GM12878 (cell line): ENCODE data around the gene GCA. TPM values are rescaled to one million over a fixed set of nuclear protein-coding genes. Genes with fewer than 3 reads are reported as not detected.

Source experiments
- ATAC-seq: fragments of 200-7000 bp; cut with Tn5 transposase; 3 replicates; pipeline ENCODE4 v1.9.1; 2020; ENCODE audit warnings: mild to moderate bottlenecking, moderate library complexity
- BruUV-seq: library from RNA; stranded (reverse); fragments of 400-500 nt; replicated peaks from 2 replicates; lab custom pipeline; 2021; lab: Mats Ljungman, UMichigan
- CTCF ChIA-PET: fragments of 300-600 bp; sonication (Branson Sonifier 250); formaldehyde crosslinking; extraction: SDS; loops from one replicate; lab custom pipeline; 2021; ENCODE audit warnings: inconsistent platforms; lab: Yijun Ruan, JAX
- POLR2A ChIA-PET: fragments of 350-600 bp; formaldehyde crosslinking; extraction: SDS; loops from one replicate; lab custom pipeline; 2021; ENCODE audit warnings: inconsistent platforms; lab: Charles Lee
- RAD21 ChIA-PET: fragments of 300-600 bp; sonication (Branson Sonifier 250); formaldehyde crosslinking; loops from one replicate; lab custom pipeline; 2023; ENCODE audit warnings: antibody characterized with exemption; ENCODE audit not compliant: unreplicated experiment; lab: Charles Lee
- SMC1A ChIA-PET: fragments of 300-600 bp; sonication (Branson Sonifier 250); formaldehyde crosslinking; loops from one replicate; lab custom pipeline; 2023; ENCODE audit not compliant: unreplicated experiment, uncharacterized antibody; lab: Charles Lee
- DNase-seq: peaks from one replicate; pipeline ENCODE4 v3.0.0-alpha.2; 2011; ENCODE audit warnings: low read depth, low spot score
- FAIRE-seq: peaks from 3 replicates; lab custom pipeline; 2011; peaks lifted over from hg19 to GRCh38; lab: Jason Lieb, UNC
- H2AFZ ChIP-seq: 2 replicates; pipeline ENCODE4 v1.6.0; 2011; ENCODE audit warnings: low read depth, low read length, control low read depth; ENCODE audit not compliant: control insufficient read depth
- H3K27ac ChIP-seq: 2 replicates; pipeline ENCODE4 v1.5.1; 2011; ENCODE audit warnings: control low read depth; ENCODE audit not compliant: control insufficient read depth, insufficient read depth
- H3K27me3 ChIP-seq, 2 experiments: replicated peaks in 1 of 2; 2 replicates each; pipeline versions ENCODE4 v1.6.0 to v1.6.1; 2011; ENCODE audit warnings: low read length in 1 of 2; ENCODE audit not compliant: control insufficient read depth in 2 of 2, insufficient read depth in 2 of 2
- H3K36me3 ChIP-seq, 2 experiments: 2 replicates each; pipeline ENCODE4 v1.5.1; 2011; ENCODE audit warnings: low read length in 1 of 2; ENCODE audit not compliant: control insufficient read depth in 2 of 2, insufficient read depth in 2 of 2
- H3K4me1 ChIP-seq: 2 replicates; pipeline ENCODE4 v1.6.1; 2011; ENCODE audit warnings: mild to moderate bottlenecking, low read length, moderate library complexity, mixed read lengths; ENCODE audit not compliant: control insufficient read depth, insufficient read depth
- H3K4me2 ChIP-seq: 2 replicates; pipeline ENCODE4 v1.6.0; 2011; ENCODE audit warnings: control low read depth; ENCODE audit not compliant: control insufficient read depth, insufficient read depth
- H3K4me3 ChIP-seq: fragments of 200-600 bp; sonication (generic); 2 replicates; pipeline ENCODE4 v1.5.1; 2016
- H3K79me2 ChIP-seq: 2 replicates; pipeline ENCODE4 v1.6.0; 2011; ENCODE audit warnings: low read length; ENCODE audit not compliant: control insufficient read depth, insufficient read depth
- H3K9ac ChIP-seq: 2 replicates; pipeline ENCODE4 v1.8.0; 2011; ENCODE audit warnings: low read length, control low read depth, mixed read lengths; ENCODE audit not compliant: control insufficient read depth, insufficient read depth
- H3K9me3 ChIP-seq: replicated peaks from 3 replicates; pipeline ENCODE4 v1.5.1; 2011; ENCODE audit warnings: mild to moderate bottlenecking, low read length; ENCODE audit not compliant: control insufficient read depth, insufficient read depth
- H4K20me1 ChIP-seq: 2 replicates; pipeline ENCODE4 v1.6.0; 2011; ENCODE audit not compliant: control insufficient read depth, insufficient read depth
- KDM1A ChIP-seq: fragments of 200-600 bp; sonication (generic); IDR thresholded peaks from 2 replicates; pipeline ENCODE4 v1.6.1; 2016; ENCODE audit warnings: borderline replicate concordance
- NR2C1 ChIP-seq: fragments of 450-650 bp; IDR thresholded peaks from 2 replicates; pipeline ENCODE4 v1.6.1; 2017; ENCODE audit warnings: antibody characterized with exemption, mild to moderate bottlenecking, moderate library complexity
- PML ChIP-seq: IDR thresholded peaks from 2 replicates; pipeline ENCODE4 v1.6.1; 2012; ENCODE audit warnings: low read length, inconsistent platforms
- SMARCA5 ChIP-seq: fragments of 450-650 bp; IDR thresholded peaks from 2 replicates; pipeline ENCODE4 v1.6.1; 2017; ENCODE audit warnings: mild to moderate bottlenecking
- SP1 ChIP-seq: IDR thresholded peaks from one replicate; pipeline ENCODE4 v1.6.1; 2011; ENCODE audit warnings: low read depth, low read length
- WRNIP1 ChIP-seq: IDR thresholded peaks from 2 replicates; pipeline ENCODE4 v1.6.1; 2011; ENCODE audit warnings: low read depth, low read length, improper control_type of control experiment, borderline replicate concordance
- ZNF217 ChIP-seq: fragments of 450-650 bp; IDR thresholded peaks from 2 replicates; pipeline ENCODE4 v1.6.1; 2017; ENCODE audit warnings: antibody characterized with exemption, mild to moderate bottlenecking
- WGBS: methylation state at CpG from one replicate; pipeline ENCODE4 v1.1.6; 2016; ENCODE audit warnings: low lambda C conversion rate; ENCODE audit not compliant: insufficient replicate concordance, insufficient coverage; ENCODE audit errors: missing lambda C conversion rate; 5-methylcytosine and 5-hydroxymethylcytosine counted together
- in situ Hi-C: fragments of 300-500 bp; cut with MboI; formaldehyde crosslinking; loops from 9 replicates; pipeline ENCODE4 v1.14.3; 2018; ENCODE audit warnings: mixed read lengths
- intact Hi-C: fragments of 100-400 bp; cut with micrococcal nuclease; formaldehyde crosslinking; loops from one replicate; pipeline ENCODE4 v1.14.2; 2022; ENCODE audit not compliant: unreplicated experiment
- polyA plus RNA-seq, 11 experiments: library from polyadenylated mRNA; depleted of rRNA in 4 of 11; unstranded in 6 of 11; stranded (reverse) in 5 of 11; fragments of >200 nt; fragmentation: Nextera tagmentation in 4 of 11; fragmentation: Illumina TruSeq in 1 of 11; extraction: Ambion mirVana in 4 of 11; extraction: Trizol in 1 of 11; gene quantifications; 1 replicate in 1 of 11; 2 replicates in 10 of 11; pipeline versions ENCODE4 v1.2.1 to v1.2.3, GENCODE V29; 2011 to 2016; ENCODE audit warnings: inconsistent platforms in 2 of 11, missing spikeins in 2 of 11, low read depth in 1 of 11
- total RNA-seq, 4 experiments: library from RNA; depleted of rRNA in 3 of 4; stranded (reverse); fragments of >200 nt in 3 of 4; fragmentation: Illumina TruSeq in 1 of 4; extraction: Trizol in 1 of 4; gene quantifications; 2 replicates each; pipeline versions ENCODE4 v1.2.1 to v1.2.3, GENCODE V29; 2013 to 2021
- TF ChIP-seq, protein P1 (sequence below): fragments of 450-650 bp; IDR thresholded peaks from 2 replicates; pipeline ENCODE4 v1.6.1; 2017; ENCODE audit warnings: mild to moderate bottlenecking, moderate library complexity
- TF ChIP-seq, protein P2 (sequence below), 3 experiments: IDR thresholded peaks in 2 of 3; conservative IDR thresholded peaks in 1 of 3; 2 replicates each; pipeline ENCODE4 v1.5.1; 2011; ENCODE audit warnings: low read depth in 3 of 3, low read length in 3 of 3, mild to moderate bottlenecking in 3 of 3, control low read depth in 2 of 3, moderate library complexity in 2 of 3, inconsistent platforms in 1 of 3, mixed read lengths in 1 of 3; ENCODE audit not compliant: control insufficient read depth in 2 of 3, insufficient read depth in 1 of 3; ENCODE audit errors: extremely low read depth in 1 of 3
- TF ChIP-seq, protein P3 (sequence below): fragments of 450-650 bp; IDR thresholded peaks from 2 replicates; pipeline ENCODE4 v1.6.1; 2016; ENCODE audit warnings: mild to moderate bottlenecking, moderate library complexity, borderline replicate concordance
- TF ChIP-seq, protein P4 (sequence below): fragments of 450-650 bp; IDR thresholded peaks from 2 replicates; pipeline ENCODE4 v1.6.1; 2017; ENCODE audit warnings: borderline replicate concordance
- TF ChIP-seq, protein P5 (sequence below): IDR thresholded peaks from 2 replicates; pipeline ENCODE4 v1.6.1; 2012; ENCODE audit warnings: low read length, inconsistent platforms

The GCA gene
- total and polyA plus RNA-seq, 10 of the 15 experiments (the other 5 are each of a cell fraction or from before 2014, with no cell fraction given): 20.6 to 81.9 (median 32.0) TPM

DNA sequence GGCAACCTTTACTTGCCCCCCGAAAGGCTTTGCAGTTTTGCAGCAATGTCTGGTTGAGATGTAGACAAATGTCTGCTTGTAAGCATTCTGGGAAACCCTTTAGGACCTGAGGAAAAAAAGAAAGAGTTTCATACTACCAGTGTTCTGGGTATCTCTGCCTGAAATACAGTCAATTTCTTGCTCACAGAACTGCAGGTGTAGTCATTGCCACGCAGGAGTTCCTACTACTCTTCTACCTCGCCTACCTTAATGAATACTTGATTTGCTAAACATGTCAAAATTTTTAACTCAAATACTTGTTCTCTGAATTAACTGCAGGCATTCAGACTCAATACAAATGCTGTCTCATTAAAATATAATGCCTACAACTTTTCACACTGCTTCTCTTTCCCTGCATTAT lies 56.4 kb downstream of the GCA start:
- Histone ChIP-seq H4K20me1 (no peaks in the 10 kb centered on the region), H3K4me2 (no peak overlapping the region), H2AFZ (no peak overlapping the region), H3K79me2 (no peaks in the 10 kb centered on the region), H3K4me1 (no peaks in the 10 kb centered on the region), H3K36me3 (no peaks in the 10 kb centered on the region), H3K4me3 (no peak overlapping the region), H3K27ac (no peak overlapping the region), H3K9me3 (no peaks in the 10 kb centered on the region), H3K9ac (no peak overlapping the region), H3K27me3 (peaks cover 0 to 3% of the 10 kb centered on the region in 2 experiments; a peak in 1 of 4 replicates)
- intact Hi-C loops: no loop called here
- DNase-seq (no peak), FAIRE-seq (no peak), ATAC-seq (no peak)
- 19% methylated on average over 3 of the region's 3 CpGs for WGBS
- no TSS peak for BruUV-seq
- ChIA-PET CTCF (no interaction called here), SMC1A (no interaction called here), RAD21 (no interaction called here), POLR2A (no interaction called here)
- in situ Hi-C loops: no loop called here
- no peak for TF ChIP-seq SP1
- TF ChIP-seq, protein P1, sequence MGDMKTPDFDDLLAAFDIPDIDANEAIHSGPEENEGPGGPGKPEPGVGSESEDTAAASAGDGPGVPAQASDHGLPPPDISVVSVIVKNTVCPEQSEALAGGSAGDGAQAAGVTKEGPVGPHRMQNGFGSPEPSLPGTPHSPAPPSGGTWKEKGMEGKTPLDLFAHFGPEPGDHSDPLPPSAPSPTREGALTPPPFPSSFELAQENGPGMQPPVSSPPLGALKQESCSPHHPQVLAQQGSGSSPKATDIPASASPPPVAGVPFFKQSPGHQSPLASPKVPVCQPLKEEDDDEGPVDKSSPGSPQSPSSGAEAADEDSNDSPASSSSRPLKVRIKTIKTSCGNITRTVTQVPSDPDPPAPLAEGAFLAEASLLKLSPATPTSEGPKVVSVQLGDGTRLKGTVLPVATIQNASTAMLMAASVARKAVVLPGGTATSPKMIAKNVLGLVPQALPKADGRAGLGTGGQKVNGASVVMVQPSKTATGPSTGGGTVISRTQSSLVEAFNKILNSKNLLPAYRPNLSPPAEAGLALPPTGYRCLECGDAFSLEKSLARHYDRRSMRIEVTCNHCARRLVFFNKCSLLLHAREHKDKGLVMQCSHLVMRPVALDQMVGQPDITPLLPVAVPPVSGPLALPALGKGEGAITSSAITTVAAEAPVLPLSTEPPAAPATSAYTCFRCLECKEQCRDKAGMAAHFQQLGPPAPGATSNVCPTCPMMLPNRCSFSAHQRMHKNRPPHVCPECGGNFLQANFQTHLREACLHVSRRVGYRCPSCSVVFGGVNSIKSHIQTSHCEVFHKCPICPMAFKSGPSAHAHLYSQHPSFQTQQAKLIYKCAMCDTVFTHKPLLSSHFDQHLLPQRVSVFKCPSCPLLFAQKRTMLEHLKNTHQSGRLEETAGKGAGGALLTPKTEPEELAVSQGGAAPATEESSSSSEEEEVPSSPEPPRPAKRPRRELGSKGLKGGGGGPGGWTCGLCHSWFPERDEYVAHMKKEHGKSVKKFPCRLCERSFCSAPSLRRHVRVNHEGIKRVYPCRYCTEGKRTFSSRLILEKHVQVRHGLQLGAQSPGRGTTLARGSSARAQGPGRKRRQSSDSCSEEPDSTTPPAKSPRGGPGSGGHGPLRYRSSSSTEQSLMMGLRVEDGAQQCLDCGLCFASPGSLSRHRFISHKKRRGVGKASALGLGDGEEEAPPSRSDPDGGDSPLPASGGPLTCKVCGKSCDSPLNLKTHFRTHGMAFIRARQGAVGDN: no peak
- TF ChIP-seq ZNF217: no peak
- TF ChIP-seq, protein P2, sequence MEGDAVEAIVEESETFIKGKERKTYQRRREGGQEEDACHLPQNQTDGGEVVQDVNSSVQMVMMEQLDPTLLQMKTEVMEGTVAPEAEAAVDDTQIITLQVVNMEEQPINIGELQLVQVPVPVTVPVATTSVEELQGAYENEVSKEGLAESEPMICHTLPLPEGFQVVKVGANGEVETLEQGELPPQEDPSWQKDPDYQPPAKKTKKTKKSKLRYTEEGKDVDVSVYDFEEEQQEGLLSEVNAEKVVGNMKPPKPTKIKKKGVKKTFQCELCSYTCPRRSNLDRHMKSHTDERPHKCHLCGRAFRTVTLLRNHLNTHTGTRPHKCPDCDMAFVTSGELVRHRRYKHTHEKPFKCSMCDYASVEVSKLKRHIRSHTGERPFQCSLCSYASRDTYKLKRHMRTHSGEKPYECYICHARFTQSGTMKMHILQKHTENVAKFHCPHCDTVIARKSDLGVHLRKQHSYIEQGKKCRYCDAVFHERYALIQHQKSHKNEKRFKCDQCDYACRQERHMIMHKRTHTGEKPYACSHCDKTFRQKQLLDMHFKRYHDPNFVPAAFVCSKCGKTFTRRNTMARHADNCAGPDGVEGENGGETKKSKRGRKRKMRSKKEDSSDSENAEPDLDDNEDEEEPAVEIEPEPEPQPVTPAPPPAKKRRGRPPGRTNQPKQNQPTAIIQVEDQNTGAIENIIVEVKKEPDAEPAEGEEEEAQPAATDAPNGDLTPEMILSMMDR (IDR thresholded peaks at IDR 0.05 in 2 of 3, conservative IDR thresholded peaks at IDR 0.05 in 1 of 3; ENCODE audit: control insufficient read depth in 2 of 3, extremely low read depth in 1 of 3, insufficient read depth in 1 of 3, low read depth in 3 of 3, low read length in 3 of 3): no peak
- TF ChIP-seq WRNIP1: no peak
- no peak for TF ChIP-seq SMARCA5
- TF ChIP-seq, protein P3, sequence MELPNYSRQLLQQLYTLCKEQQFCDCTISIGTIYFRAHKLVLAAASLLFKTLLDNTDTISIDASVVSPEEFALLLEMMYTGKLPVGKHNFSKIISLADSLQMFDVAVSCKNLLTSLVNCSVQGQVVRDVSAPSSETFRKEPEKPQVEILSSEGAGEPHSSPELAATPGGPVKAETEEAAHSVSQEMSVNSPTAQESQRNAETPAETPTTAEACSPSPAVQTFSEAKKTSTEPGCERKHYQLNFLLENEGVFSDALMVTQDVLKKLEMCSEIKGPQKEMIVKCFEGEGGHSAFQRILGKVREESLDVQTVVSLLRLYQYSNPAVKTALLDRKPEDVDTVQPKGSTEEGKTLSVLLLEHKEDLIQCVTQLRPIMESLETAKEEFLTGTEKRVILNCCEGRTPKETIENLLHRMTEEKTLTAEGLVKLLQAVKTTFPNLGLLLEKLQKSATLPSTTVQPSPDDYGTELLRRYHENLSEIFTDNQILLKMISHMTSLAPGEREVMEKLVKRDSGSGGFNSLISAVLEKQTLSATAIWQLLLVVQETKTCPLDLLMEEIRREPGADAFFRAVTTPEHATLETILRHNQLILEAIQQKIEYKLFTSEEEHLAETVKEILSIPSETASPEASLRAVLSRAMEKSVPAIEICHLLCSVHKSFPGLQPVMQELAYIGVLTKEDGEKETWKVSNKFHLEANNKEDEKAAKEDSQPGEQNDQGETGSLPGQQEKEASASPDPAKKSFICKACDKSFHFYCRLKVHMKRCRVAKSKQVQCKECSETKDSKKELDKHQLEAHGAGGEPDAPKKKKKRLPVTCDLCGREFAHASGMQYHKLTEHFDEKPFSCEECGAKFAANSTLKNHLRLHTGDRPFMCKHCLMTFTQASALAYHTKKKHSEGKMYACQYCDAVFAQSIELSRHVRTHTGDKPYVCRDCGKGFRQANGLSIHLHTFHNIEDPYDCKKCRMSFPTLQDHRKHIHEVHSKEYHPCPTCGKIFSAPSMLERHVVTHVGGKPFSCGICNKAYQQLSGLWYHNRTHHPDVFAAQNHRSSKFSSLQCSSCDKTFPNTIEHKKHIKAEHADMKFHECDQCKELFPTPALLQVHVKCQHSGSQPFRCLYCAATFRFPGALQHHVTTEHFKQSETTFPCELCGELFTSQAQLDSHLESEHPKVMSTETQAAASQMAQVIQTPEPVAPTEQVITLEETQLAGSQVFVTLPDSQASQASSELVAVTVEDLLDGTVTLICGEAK: no peak
- TF ChIP-seq NR2C1: no peak
- TF ChIP-seq, protein P4, sequence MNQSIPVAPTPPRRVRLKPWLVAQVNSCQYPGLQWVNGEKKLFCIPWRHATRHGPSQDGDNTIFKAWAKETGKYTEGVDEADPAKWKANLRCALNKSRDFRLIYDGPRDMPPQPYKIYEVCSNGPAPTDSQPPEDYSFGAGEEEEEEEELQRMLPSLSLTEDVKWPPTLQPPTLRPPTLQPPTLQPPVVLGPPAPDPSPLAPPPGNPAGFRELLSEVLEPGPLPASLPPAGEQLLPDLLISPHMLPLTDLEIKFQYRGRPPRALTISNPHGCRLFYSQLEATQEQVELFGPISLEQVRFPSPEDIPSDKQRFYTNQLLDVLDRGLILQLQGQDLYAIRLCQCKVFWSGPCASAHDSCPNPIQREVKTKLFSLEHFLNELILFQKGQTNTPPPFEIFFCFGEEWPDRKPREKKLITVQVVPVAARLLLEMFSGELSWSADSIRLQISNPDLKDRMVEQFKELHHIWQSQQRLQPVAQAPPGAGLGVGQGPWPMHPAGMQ: no peak
- no peak for TF ChIP-seq KDM1A
- no peak for TF ChIP-seq PML
- TF ChIP-seq, protein P5, sequence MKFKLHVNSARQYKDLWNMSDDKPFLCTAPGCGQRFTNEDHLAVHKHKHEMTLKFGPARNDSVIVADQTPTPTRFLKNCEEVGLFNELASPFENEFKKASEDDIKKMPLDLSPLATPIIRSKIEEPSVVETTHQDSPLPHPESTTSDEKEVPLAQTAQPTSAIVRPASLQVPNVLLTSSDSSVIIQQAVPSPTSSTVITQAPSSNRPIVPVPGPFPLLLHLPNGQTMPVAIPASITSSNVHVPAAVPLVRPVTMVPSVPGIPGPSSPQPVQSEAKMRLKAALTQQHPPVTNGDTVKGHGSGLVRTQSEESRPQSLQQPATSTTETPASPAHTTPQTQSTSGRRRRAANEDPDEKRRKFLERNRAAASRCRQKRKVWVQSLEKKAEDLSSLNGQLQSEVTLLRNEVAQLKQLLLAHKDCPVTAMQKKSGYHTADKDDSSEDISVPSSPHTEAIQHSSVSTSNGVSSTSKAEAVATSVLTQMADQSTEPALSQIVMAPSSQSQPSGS: no peak
